NB4 (cell line): ENCODE data around the gene TSPAN32.

Experiments used
- MYC ChIP-seq: IDR thresholded peaks from 2 replicates; pipeline ENCODE4 v1.6.1; 2011; ENCODE audit warnings: low read depth, low read length
- POLR2A ChIP-seq: IDR thresholded peaks from 2 replicates; pipeline ENCODE4 v1.6.1; 2011; ENCODE audit warnings: mild to moderate bottlenecking; ENCODE audit not compliant: insufficient read length; ENCODE audit errors: extremely low read depth
- TF ChIP-seq, protein P1 (sequence below): IDR thresholded peaks from one replicate; pipeline ENCODE4 v1.5.1; 2012; ENCODE audit warnings: low read depth, low read length

DNA sequence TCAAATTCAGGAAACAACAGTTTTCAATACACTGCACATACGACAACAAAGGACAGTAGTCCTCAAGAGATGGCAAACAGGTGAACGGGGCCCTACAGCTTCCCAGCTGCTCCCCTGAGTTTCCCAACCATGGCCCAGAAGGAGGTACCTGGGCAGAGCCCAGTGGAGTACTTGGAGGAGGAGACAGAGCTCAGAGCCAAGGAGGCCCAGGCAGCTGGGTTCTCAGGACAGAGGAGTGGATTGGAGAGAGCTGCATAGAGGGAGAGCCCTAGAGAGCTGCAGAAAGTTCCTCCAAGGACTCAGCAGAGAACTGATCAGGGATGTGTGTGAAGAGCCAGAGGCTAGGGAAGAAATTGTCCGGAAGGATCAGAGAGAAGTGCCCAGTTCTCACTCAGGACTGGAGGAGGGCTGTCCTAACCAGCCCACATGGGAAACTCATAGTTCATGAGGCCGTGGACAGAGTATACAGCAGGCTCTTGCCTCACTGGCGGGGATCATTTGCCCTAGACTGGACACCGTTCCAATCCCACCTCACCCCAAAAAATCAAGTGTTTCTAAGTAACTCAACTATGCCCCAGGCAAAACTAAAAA lies 23.8 kb upstream of the TSPAN32 start:
- TF ChIP-seq, protein P1, sequence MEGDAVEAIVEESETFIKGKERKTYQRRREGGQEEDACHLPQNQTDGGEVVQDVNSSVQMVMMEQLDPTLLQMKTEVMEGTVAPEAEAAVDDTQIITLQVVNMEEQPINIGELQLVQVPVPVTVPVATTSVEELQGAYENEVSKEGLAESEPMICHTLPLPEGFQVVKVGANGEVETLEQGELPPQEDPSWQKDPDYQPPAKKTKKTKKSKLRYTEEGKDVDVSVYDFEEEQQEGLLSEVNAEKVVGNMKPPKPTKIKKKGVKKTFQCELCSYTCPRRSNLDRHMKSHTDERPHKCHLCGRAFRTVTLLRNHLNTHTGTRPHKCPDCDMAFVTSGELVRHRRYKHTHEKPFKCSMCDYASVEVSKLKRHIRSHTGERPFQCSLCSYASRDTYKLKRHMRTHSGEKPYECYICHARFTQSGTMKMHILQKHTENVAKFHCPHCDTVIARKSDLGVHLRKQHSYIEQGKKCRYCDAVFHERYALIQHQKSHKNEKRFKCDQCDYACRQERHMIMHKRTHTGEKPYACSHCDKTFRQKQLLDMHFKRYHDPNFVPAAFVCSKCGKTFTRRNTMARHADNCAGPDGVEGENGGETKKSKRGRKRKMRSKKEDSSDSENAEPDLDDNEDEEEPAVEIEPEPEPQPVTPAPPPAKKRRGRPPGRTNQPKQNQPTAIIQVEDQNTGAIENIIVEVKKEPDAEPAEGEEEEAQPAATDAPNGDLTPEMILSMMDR, result no peak
- TF ChIP-seq POLR2A (no peak), MYC (no peak)
